HG02943 (cell line): ENCODE measurements around the gene SFTPA2.
"Not testable (repeated sequence)": the region's sequence is repeated elsewhere in the genome, so short reads cannot be mapped to it uniquely, and the experiment has no call there.

Source experiments
- ATAC-seq: cut with Tn5 transposase; IDR thresholded peaks from one replicate; pipeline ENCODE4 v1.9.1; 2021; ENCODE audit warnings: mild to moderate bottlenecking, low read depth, moderate library complexity; ENCODE audit not compliant: unreplicated experiment

SFTPA2 gene

DNA sequence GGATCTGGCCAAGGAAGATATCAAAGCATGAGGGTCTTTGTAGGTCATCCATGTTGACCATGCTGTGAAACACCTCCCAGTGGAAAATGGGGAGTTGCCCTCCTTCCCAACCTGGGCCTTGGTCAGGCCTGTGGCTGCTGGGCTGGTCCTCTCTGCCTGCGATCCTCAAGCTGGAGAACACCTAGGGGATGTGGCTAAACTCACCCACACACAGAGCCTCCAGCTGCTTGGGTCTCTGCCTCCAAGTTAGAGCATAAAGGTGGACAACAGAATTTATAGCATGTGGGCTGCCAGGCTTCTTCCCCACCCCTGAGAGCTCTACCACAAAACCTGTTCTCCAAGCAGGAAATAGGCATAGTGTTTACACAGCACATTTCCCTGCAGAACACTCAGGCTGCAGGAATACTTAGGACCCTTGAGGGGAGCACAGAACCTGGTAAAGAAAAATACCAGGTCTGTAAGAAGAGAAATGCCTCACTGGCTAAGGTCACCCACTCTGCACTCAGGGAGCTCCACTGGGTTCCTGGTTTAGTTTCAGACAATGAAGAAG is at the start of gene SFTPA2:
SFTPA2 (minus strand) TSS at position 248 of the 550 bp plus-strand sequence. CDS start 924 bp downstream, outside the sequence.
- ATAC-seq, result no peak

DNA sequence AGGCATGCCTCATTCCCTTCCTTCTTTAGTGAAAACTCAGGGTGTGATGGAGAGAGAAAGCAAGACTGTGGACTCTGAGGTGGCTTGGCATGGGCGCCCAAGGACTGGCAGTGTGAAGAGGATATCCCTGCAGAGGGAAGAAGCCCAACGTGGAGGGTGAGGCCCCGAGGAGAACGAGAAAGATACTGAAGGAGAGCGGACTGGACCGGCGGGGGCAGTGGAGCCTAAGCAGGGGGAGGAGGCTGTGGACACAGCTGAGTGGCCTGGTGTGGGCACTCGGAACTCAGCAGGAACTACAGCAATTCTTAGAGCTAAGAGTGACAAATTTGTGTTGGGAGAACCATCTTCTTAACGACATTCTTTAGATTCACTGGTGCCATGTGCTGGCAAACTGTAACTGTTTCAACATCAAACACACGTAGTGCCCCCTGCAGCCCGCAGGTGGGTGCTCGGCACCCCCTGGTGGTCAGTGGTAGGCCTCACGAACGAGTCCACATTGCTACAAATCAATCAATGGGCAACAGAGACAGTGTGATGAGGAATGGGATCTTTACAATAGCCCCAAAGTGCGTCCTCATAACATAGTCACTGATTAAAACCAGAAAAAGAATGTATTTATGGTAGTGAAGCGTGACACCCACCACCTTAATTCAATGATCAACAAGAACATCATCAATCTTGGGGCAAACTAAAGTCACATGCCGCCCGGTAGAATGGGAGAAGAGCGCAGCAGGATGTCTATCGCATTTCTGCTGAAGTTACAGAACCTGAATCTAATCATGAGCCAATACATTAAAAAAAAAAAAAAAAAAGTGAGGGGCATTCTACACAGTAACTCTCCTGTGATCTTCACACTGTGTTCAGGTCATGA is 48.5 kb upstream of the SFTPA2 start:
- ATAC-seq, result no peak

DNA sequence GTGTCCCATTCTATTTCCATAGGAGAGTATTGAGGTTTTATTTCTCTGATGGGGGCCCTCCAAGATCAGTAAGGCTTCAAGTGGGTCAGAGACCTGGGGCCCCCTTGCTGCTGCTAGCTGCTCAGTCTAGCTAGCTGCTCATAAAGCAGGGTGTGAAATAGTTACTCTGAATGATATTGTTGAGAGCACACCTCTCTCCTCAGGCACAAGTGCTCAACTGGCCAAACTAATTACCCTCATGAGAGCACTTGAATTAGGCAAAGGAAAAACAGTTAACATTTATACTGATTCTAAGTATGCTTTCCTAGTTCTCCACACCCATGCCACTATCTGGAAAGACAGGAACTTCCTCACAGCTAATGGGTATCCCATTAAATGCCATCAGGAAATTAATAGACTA is 45.1 kb upstream of the SFTPA2 start:
- no peak for ATAC-seq

DNA sequence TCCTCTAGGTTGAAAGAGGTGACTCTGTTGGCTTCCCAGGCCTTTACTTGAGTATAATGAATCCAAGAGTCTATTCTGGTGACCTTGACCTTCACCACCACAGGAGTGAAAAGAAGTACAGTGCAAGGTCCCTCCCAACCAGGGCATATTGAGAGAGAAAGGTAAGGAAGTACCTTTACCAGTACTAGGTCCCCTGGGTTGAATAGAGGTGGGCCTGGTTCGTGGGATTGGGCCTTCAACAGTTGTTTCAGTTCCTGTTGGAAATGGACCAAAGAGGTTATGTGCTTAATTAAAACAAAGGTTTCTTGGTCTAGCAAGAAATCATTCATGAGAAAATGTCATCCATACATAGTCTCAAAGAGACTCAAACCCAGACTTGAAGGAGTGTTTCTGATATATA is 44.1 kb upstream of the SFTPA2 start:
- ATAC-seq, result no peak

DNA sequence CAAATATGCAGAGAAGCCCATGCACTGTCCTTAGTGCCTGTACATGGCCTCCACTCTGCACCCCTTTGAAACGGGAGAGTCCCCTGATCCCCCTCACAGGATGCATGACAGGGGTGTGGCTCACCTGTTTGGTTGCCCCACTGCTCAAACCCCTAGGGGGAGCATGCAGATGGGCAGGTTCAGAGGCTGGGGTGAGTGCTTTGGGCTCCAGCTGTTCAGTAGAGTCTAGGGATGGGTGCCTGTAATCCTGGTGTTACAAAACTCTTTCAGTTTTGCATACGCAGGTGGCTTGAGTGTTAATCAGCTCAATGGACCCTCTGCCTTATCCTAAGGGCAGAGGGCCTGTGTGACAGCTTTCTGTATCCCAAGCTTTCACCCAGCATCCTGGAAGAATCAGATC is 42.7 kb upstream of the SFTPA2 start:
- ATAC-seq, result no peak

DNA sequence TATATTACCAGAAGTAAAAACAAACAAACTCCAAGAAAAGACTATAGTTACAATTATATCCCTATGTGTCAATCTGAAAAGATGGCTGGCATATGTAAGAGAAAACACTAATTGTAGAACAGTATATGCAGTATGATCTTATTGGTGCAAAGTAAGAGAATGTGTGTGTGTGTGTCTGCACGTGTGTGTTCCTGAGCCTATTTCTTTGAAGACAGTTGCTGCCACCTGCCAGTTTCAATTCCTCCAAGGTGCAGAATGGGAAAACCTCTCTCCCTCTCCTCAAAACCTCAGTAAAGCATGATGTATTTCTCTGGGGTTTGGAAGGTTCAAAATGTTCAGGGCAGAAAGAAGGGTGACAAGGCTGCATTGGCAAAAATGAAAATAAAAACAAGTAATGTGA is 41.7 kb upstream of the SFTPA2 start:
- ATAC-seq, result no peak

DNA sequence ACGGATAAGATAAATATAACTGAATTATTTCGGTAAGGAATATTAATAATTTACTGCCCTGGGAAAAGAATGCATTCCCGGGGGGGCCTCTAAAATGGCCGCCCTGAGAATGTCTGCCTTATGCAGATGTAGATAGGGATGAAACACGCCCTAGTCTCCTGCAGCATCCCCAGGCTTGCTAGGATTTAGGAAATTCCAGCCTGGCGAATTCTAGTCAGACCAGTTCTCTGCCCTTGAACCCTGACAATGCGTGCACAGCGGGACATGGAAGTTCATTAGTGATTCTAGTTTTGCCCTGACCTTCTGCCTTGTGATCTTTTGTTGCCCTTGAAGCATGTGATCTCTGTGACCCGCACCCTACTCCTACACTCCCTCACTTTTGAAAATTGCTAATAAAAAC is 39.4 kb upstream of the SFTPA2 start:
- not testable (repeated sequence) for ATAC-seq

DNA sequence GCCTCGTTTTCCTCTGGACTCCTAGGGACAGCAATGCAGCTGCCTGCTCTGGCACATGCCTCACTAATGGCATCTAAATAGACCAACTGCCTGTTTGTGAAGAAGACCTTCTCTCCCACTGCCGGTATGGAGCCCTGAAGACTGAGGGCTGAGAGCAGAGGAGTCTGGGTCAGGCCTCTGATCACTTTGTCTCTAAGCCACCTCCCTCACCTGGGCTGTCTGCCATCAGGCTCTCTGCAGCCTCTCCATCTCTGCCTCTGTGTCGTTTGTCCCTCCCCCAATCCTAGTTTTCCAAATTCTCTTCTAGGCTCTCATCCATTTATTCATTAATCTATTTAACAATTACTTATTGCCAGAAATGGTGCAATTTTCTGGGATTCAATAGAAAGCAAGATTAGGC is 35.3 kb upstream of the SFTPA2 start:
- no peak for ATAC-seq

DNA sequence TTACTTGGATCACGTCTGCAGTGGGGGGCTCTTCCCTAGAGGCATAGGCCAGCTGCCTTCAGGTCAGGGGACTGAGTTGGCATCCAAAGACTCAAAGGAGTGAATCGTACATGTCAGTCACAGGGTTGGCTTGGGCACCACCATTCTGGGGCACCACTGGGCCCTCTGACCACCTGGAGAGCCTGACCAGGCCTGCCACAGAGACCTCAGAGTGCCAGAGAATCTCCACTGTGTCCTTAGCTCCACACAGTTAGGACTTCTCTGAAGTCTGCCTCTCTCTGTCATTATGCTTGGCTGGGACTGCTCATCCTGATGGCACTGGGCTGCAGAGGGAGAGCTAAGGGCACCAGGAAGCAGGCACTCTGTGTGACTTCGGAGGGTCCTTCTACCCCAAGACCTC is 34.4 kb upstream of the SFTPA2 start:
- not testable (repeated sequence) for ATAC-seq

DNA sequence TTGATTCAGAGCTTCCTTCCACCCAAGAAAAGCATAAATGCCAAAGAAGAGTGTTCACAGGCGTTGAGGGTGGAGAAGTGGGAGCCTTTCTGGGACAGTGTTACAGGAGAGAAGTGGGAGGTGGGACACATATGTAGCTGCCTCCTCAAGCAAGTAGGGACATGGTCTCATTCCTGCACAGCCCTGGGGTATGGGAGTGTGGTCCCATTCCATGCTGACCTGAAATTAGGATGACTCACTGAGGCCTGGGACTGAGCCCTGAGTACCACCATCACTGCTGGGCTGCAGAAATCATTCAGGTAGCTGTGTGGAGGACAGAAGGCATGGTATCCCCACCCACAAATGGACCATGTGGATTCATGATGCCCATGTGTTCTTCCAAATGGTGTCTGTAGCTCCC is 33.2 kb upstream of the SFTPA2 start:
- ATAC-seq, result no peak

DNA sequence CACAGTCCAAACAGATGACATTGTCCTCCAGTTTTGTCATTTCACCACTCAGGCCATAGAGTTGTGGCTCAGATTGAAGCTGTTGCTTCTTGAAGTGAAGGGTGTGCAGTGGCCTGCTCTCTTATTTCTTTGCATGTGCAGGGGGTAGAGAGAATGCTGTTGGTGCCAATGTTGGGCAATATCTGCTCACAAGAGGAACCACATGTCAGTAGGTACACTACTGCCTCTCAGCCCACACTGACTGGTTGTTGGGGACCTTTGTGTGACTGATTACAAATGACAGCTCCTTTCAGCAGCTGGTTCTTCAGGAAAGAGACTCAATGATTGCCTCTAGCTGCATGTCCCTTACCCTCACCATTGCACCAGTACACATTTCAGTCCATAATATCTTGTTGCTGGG is 28.6 kb upstream of the SFTPA2 start:
- ATAC-seq, result no peak

DNA sequence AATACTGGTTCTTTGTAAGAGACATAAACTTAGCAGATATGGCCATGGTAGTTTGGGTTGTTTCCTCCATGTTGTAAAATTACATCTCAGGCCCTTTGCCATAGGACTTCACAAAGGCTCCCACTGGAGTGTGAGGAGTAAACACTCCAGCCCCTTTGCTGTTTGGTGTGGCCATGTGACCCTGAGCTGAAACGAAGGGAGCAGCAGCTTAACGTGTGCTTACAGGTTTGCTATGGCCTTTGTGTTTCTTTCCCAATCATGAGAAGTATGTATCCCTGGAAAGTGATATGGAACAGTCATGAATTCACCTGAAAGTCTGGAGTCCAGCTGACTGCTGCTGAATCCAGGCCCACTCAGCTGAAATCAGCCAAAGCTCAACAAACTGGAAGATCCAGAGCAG is 26.7 kb upstream of the SFTPA2 start:
- no peak for ATAC-seq

DNA sequence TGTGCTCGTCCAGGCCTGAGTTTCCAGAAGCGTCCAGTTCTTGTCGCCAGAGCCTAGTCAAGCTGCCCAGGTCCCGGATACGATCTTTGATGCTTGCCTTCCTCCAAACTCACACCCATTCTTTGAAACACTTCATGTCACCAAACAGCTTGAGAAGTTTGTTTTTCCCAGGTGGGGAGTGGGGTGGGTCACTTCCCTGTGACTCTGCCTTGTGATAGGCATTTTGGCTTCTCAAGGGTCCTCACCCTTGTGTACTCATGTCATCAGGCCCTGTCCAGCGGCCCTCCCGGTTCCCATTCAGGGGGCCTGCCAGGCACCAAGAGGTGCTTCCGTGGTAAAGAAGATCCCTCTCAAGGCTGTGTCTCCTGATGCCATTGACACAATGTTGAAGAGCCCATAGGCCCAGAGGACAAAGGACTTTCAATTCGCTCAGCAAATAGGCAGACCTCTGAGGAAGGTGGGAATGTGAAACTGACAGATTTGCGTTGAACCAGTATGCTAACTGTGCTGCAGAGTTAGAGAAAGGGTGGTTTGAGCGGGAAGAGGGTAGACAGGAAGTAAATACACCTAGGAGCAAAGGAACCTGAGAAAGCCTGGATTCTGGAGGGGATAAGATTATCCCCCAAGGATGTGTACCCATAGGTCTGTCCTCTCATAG is 25.8 kb upstream of the SFTPA2 start:
- no peak for ATAC-seq

DNA sequence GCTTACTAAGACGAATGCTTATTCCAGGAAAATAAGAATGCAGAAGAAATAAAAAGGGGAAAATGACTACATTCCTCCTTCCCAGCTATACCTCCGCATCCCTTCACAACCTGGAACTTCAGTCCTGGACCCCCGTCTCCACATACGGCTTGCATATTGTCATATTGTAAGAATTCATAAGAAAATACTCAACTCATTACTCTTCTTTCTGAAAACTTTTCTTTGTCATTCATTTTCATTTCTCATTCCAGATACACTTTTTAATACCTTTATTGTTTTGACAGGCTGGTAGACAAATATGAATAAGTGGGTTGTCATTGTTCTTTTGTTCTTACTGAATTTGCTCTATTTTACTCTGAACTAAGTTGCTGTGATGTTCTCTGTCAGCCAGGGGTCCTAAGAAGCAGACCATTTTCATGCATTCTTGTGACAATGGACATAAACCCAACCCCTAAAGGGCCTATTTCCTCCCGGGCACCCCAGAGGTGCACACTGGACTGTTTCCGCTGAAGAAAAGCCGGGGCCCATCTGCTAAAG is 23.3 kb upstream of the SFTPA2 start:
- ATAC-seq, result no peak

DNA sequence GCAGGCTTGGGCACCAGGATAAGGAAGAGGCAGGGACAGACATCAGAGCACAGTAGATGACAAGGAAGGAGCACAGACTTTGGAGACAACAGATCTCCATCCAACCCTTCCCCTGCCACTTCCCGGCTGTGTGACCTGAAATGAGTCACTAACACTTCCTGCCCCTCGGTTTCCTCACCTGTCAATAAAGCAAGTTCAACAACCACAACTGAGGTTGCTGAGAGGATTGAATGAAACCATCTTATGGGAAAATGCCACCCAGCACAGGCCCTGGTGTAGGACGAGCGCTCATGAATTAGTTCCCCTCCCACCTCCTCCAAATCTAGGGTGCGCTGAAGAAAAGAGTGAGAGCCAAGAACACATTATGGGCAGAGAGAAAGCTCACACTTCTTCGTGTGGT is 22.7 kb upstream of the SFTPA2 start:
- not testable (repeated sequence) for ATAC-seq

DNA sequence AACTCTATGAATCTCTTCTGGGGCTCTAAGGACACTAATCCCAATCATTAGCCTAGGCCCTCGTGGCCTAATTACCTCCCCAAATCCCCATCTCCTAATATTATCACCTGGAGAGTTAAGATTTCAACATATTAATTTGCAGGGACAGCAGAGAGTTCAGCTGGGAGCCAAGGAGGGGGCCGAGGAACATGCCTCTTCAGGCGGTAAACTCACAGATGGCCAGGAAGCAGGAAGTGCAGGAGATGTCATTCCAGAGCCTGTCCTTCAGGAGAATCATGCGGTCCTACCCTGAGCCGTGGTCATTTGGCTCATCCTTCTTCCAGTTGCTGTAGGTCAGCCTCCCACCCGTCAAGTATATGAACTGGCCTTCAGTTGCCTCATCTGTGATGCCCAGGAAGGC is 21.9 kb upstream of the SFTPA2 start:
- no peak for ATAC-seq

DNA sequence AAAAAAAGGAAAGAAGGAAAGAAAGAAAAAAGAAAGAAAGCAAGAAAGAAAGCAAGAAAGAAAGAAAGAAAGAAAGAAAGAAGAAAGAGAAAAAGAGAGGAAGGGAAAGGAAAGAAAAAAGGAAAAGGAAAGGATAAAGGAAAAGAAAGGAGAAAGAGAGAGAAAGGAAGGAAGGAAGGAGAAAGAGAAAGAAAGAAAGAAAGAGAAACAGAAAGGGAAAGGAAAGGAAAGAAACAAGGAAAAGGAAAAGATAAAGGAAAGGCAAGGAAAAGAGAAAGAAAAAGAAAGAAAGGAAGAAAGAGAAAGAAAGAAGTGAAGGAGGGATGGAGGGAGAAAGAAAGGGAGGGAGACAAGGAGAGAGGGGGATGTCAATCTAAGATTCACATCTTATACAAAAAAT is 20.8 kb upstream of the SFTPA2 start:
- ATAC-seq, result no peak

DNA sequence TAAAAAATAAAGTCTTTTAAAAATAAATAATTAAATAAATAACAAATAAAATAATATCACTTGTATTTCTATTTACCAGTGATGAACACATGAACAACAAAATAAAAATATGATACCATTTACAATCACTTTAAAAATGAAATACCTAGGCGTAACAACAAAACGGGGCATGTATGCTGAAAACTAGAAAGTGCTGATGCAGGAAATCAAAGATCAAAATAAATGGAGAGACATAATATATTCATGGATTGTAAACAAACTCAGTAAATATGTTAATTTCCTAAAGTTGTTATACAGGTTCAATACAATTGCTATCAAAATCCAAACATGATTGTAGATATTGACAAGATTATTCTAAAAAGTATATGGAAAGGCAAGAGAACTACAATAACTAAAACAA is 19.2 kb upstream of the SFTPA2 start:
- no peak for ATAC-seq

DNA sequence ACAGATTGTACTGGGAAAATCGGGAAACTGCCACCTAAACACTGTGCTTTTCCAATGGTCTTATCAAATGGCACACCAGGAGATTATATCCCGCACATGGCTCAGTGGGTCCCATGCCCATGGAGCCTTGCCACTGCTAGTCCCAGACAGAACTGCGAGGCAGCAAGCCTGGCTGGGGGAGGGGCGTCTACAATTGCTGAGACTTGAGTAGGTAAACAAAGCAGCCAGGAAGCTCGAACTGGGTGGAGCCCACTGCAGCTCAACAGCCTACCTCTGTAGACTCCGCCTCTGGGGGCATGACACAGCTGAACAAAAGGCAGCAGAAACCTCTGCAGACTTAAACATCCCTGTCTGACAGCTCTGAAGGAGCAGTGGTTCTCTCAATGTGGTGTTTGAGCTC is 10.4 kb upstream of the SFTPA2 start:
- not testable (repeated sequence) for ATAC-seq

DNA sequence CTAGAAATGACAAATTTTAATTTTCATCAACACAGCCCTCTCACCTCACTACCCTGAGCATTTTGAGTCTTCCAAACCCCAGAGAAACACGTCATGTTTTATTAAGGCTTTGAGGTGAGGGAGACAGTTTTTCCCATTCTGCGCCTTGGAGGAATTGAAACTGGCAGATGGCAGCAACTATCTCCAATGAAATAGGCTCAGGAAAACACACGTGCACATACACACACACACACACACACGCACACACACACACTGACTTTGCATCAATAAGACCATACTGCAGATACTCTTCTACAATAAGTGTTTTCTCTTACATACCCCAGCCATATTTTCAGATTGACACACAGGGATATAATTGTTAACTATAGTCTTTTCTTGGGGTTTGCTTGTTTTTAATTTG is 3.2 kb upstream of the SFTPA2 start:
- no peak for ATAC-seq

DNA sequence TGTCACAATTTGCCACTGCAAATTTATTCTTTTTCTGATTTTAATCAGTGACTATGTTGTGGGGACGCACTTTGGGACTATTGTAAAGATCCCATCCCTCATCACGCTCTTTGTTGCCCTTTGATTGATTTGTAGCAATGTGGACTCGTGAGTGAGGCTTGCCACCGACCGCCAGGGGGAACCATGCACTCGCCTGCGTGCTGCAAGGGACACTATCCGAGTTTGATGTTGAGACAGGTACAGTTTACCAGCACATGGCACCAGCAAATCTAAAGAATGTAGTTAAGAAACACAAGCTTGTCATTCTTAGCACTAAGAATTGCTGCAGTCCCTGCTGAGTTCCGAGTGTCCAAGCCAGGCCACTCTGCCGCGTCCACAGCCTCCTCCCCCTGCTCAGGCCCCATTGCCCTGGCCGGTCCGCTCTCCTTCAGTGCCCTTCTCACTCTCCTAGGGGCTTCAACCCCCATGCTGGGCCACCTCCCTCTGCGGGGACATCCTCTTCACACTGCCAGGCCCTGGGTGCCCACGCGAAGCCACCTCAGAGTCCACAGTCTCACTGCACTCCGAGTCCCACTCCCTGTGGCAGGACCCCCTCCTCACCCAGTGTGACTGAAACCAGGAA is 2.0 kb upstream of the SFTPA2 start:
- peak; percentile 73 for ATAC-seq
